ENCODE results near the gene ZWILCH.
"Not testable (repeated sequence)": the region's sequence is repeated elsewhere in the genome, so short reads cannot be mapped to it uniquely, and the experiment has no call there.

The ZWILCH gene

GRCh38 chr15:66580643-66581042 is 75.5 kb downstream of the ZWILCH start:
- Histone ChIP-seq H3K36me3 (ENCODE audit: control insufficient read depth, insufficient read depth, low read length) (no peaks in the 10 kb centered on the region), H3K27me3 (ENCODE audit: control insufficient read depth, insufficient read depth, low read length) (no peaks in the 10 kb centered on the region), H3K9me3 (ENCODE audit: control insufficient read depth, insufficient read depth, low read length) (no peaks in the 10 kb centered on the region), H3K27ac (ENCODE audit: low read length) (no peak overlapping the region), H3K4me3 (ENCODE audit: low read length) (no peak overlapping the region), H3K4me1 (ENCODE audit: control insufficient read depth, insufficient read depth, low read length) (no peaks in the 10 kb centered on the region)
- WGBS (ENCODE audit: insufficient coverage, insufficient read length), result no CpG with 5 or more reads among the region's 3 CpGs
- DNase-seq (ENCODE audit: low read depth, low spot score), result no peak

- WGBS (ENCODE audit: insufficient coverage, insufficient read length), result no CpG with 5 or more reads among the region's 9 CpGs
- no peak for DNase-seq (ENCODE audit: low read depth, low spot score)
Observed at GRCh38 chr15:66581972-66582537, 76.9 kb downstream of the ZWILCH start.

GRCh38 chr15:66586155-66586976 is 81.2 kb downstream of the ZWILCH start:
- Histone ChIP-seq H3K27ac (ENCODE audit: low read length) (no peak overlapping the region), H3K4me3 (ENCODE audit: low read length) (no peak overlapping the region), H3K9me3 (ENCODE audit: control insufficient read depth, insufficient read depth, low read length) (no peaks in the 10 kb centered on the region), H3K4me1 (ENCODE audit: control insufficient read depth, insufficient read depth, low read length) (0 out of 2 replicates have a peak, but pooled peaks cover 5% of the 10 kb centered on the region), H3K27me3 (ENCODE audit: control insufficient read depth, insufficient read depth, low read length) (no peaks in the 10 kb centered on the region), H3K36me3 (ENCODE audit: control insufficient read depth, insufficient read depth, low read length) (no peaks in the 10 kb centered on the region)
- DNase-seq (ENCODE audit: low read depth, low spot score), result no peak
- no CpG with 5 or more reads among the region's 17 CpGs for WGBS (ENCODE audit: insufficient coverage, insufficient read length)

More at GRCh38 chr15:66581972-66582537, 76.9 kb downstream of the ZWILCH start:
- Histone ChIP-seq H3K4me3 (ENCODE audit: low read length) (no peak overlapping the region), H3K9me3 (ENCODE audit: control insufficient read depth, insufficient read depth, low read length) (no peaks in the 10 kb centered on the region), H3K27ac (ENCODE audit: low read length) (no peak overlapping the region), H3K36me3 (ENCODE audit: control insufficient read depth, insufficient read depth, low read length) (no peaks in the 10 kb centered on the region), H3K4me1 (ENCODE audit: control insufficient read depth, insufficient read depth, low read length) (0 out of 2 replicates have a peak, but pooled peaks cover 3% of the 10 kb centered on the region), H3K27me3 (ENCODE audit: control insufficient read depth, insufficient read depth, low read length) (no peaks in the 10 kb centered on the region)

GRCh38 chr15:66587020-66587419 is 81.9 kb downstream of the ZWILCH start:
- H3K4me1 ChIP-seq (ENCODE audit: control insufficient read depth, insufficient read depth, low read length), result 0 out of 2 replicates have a peak, but pooled peaks cover 5% of the 10 kb centered on the region
- no peaks in the 10 kb centered on the region for H3K27me3 ChIP-seq (ENCODE audit: control insufficient read depth, insufficient read depth, low read length)
- no peak for DNase-seq (ENCODE audit: low read depth, low spot score)
- no peaks in the 10 kb centered on the region for H3K9me3 ChIP-seq (ENCODE audit: control insufficient read depth, insufficient read depth, low read length)
- no peak overlapping the region for H3K27ac ChIP-seq (ENCODE audit: low read length)
- no peaks in the 10 kb centered on the region for H3K36me3 ChIP-seq (ENCODE audit: control insufficient read depth, insufficient read depth, low read length)
- no peak overlapping the region for H3K4me3 ChIP-seq (ENCODE audit: low read length)

GRCh38 chr15:66587749-66588148 is 82.6 kb downstream of the ZWILCH start:
- Histone ChIP-seq H3K4me3 (ENCODE audit: low read length) (no peak overlapping the region), H3K36me3 (ENCODE audit: control insufficient read depth, insufficient read depth, low read length) (no peaks in the 10 kb centered on the region), H3K27ac (ENCODE audit: low read length) (no peak overlapping the region), H3K27me3 (ENCODE audit: control insufficient read depth, insufficient read depth, low read length) (no peaks in the 10 kb centered on the region), H3K9me3 (ENCODE audit: control insufficient read depth, insufficient read depth, low read length) (no peaks in the 10 kb centered on the region), H3K4me1 (ENCODE audit: control insufficient read depth, insufficient read depth, low read length) (0 out of 2 replicates have a peak, but pooled peaks cover 5% of the 10 kb centered on the region)
- DNase-seq (ENCODE audit: low read depth, low spot score), result no peak
- no CpG with 5 or more reads among the region's 5 CpGs for WGBS (ENCODE audit: insufficient coverage, insufficient read length)

- Histone ChIP-seq H3K27ac (ENCODE audit: low read length) (no peak overlapping the region), H3K9me3 (ENCODE audit: control insufficient read depth, insufficient read depth, low read length) (no peaks in the 10 kb centered on the region), H3K4me1 (ENCODE audit: control insufficient read depth, insufficient read depth, low read length) (0 out of 2 replicates have a peak, but pooled peaks cover 5% of the 10 kb centered on the region), H3K4me3 (ENCODE audit: low read length) (no peak overlapping the region), H3K27me3 (ENCODE audit: control insufficient read depth, insufficient read depth, low read length) (no peaks in the 10 kb centered on the region), H3K36me3 (ENCODE audit: control insufficient read depth, insufficient read depth, low read length) (no peaks in the 10 kb centered on the region)
- no peak for DNase-seq (ENCODE audit: low read depth, low spot score)
- no CpG with 5 or more reads among the region's 5 CpGs for WGBS (ENCODE audit: insufficient coverage, insufficient read length)
Observed at GRCh38 chr15:66588537-66588936, 83.4 kb downstream of the ZWILCH start.

- H3K27ac ChIP-seq (ENCODE audit: low read length), result no peak overlapping the region
- H3K4me3 ChIP-seq (ENCODE audit: low read length), result no peak overlapping the region
Observed at GRCh38 chr15:66588971-66589370, 83.8 kb downstream of the ZWILCH start.

GRCh38 chr15:66589429-66589828 is 84.3 kb downstream of the ZWILCH start:
- H3K27ac ChIP-seq (ENCODE audit: low read length), result not testable (repeated sequence)

More at GRCh38 chr15:66588971-66589370, 83.8 kb downstream of the ZWILCH start:
- WGBS (ENCODE audit: insufficient coverage, insufficient read length), result no CpG with 5 or more reads among the region's 8 CpGs
- no peaks in the 10 kb centered on the region for H3K27me3 ChIP-seq (ENCODE audit: control insufficient read depth, insufficient read depth, low read length)
- H3K9me3 ChIP-seq (ENCODE audit: control insufficient read depth, insufficient read depth, low read length), result no peaks in the 10 kb centered on the region
- no peaks in the 10 kb centered on the region for H3K36me3 ChIP-seq (ENCODE audit: control insufficient read depth, insufficient read depth, low read length)
- DNase-seq (ENCODE audit: low read depth, low spot score), result no peak
- 0 out of 2 replicates have a peak, but pooled peaks cover 5% of the 10 kb centered on the region for H3K4me1 ChIP-seq (ENCODE audit: control insufficient read depth, insufficient read depth, low read length)

GRCh38 chr15:66590435-66590834 is 85.3 kb downstream of the ZWILCH start:
- no peaks in the 10 kb centered on the region for H3K9me3 ChIP-seq (ENCODE audit: control insufficient read depth, insufficient read depth, low read length)
- H3K4me1 ChIP-seq (ENCODE audit: control insufficient read depth, insufficient read depth, low read length), result 0 out of 2 replicates have a peak, but pooled peaks cover 5% of the 10 kb centered on the region
- no CpG with 5 or more reads among the region's 2 CpGs for WGBS (ENCODE audit: insufficient coverage, insufficient read length)
- no peaks in the 10 kb centered on the region for H3K36me3 ChIP-seq (ENCODE audit: control insufficient read depth, insufficient read depth, low read length)
- DNase-seq (ENCODE audit: low read depth, low spot score), result no peak
- no peak overlapping the region for H3K27ac ChIP-seq (ENCODE audit: low read length)
- no peaks in the 10 kb centered on the region for H3K27me3 ChIP-seq (ENCODE audit: control insufficient read depth, insufficient read depth, low read length)
- no peak overlapping the region for H3K4me3 ChIP-seq (ENCODE audit: low read length)

More at GRCh38 chr15:66589429-66589828, 84.3 kb downstream of the ZWILCH start:
- not testable (repeated sequence) for DNase-seq (ENCODE audit: low read depth, low spot score); H3K9me3 ChIP-seq (ENCODE audit: control insufficient read depth, insufficient read depth, low read length); H3K4me1 ChIP-seq (ENCODE audit: control insufficient read depth, insufficient read depth, low read length); H3K27me3 ChIP-seq (ENCODE audit: control insufficient read depth, insufficient read depth, low read length); H3K36me3 ChIP-seq (ENCODE audit: control insufficient read depth, insufficient read depth, low read length); H3K4me3 ChIP-seq (ENCODE audit: low read length)
- WGBS (ENCODE audit: insufficient coverage, insufficient read length), result no CpG with 5 or more reads among the region's 6 CpGs

- Histone ChIP-seq H3K4me3 (ENCODE audit: low read length) (no peak overlapping the region), H3K4me1 (ENCODE audit: control insufficient read depth, insufficient read depth, low read length) (0 out of 2 replicates have a peak, but pooled peaks cover 3% of the 10 kb centered on the region), H3K27ac (ENCODE audit: low read length) (no peak overlapping the region), H3K36me3 (ENCODE audit: control insufficient read depth, insufficient read depth, low read length) (no peaks in the 10 kb centered on the region), H3K27me3 (ENCODE audit: control insufficient read depth, insufficient read depth, low read length) (no peaks in the 10 kb centered on the region), H3K9me3 (ENCODE audit: control insufficient read depth, insufficient read depth, low read length) (no peaks in the 10 kb centered on the region)
- no CpG with 5 or more reads among the region's 4 CpGs for WGBS (ENCODE audit: insufficient coverage, insufficient read length)
- DNase-seq (ENCODE audit: low read depth, low spot score), result no peak
Observed at GRCh38 chr15:66591322-66591862, 86.3 kb downstream of the ZWILCH start.

Measured in iPS DF 6.9 (cell line).